ENCODE measurements around the gene PIK3IP1.

The PIK3IP1 gene

DNA sequence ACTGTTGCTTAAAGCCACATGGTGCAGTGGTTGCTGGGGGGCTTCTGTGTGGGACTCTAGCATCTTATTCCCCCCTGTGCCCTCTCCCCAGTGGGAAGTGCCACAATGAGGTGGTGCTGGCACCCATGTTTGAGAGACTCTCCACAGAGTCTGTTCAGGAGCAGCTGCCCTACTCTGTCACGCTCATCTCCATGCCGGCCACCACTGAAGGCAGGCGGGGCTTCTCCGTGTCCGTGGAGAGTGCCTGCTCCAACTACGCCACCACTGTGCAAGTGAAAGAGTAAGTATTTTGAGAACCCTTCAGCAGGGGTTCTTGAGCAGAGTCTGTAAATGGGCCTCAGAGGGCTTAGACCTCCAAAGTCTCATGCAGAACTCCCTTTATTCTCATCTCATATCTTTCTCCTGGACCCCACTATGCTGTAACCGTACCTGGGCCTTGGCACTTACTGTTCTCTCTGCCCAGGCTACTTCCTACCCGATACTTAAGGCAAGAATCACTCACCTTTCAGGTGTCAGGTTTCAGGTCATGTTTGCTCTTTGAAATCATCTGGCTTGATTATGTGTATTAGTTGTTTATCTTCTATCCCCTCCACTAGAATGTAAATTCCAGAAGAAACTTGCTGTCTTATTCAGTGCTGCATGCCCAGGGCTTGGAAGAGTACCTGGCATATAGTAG lies 32.4 kb downstream of the PIK3IP1 start:
- TF ChIP-seq, protein P1, sequence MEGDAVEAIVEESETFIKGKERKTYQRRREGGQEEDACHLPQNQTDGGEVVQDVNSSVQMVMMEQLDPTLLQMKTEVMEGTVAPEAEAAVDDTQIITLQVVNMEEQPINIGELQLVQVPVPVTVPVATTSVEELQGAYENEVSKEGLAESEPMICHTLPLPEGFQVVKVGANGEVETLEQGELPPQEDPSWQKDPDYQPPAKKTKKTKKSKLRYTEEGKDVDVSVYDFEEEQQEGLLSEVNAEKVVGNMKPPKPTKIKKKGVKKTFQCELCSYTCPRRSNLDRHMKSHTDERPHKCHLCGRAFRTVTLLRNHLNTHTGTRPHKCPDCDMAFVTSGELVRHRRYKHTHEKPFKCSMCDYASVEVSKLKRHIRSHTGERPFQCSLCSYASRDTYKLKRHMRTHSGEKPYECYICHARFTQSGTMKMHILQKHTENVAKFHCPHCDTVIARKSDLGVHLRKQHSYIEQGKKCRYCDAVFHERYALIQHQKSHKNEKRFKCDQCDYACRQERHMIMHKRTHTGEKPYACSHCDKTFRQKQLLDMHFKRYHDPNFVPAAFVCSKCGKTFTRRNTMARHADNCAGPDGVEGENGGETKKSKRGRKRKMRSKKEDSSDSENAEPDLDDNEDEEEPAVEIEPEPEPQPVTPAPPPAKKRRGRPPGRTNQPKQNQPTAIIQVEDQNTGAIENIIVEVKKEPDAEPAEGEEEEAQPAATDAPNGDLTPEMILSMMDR (IDR thresholded peaks at IDR 0.05), result no peak
- Histone ChIP-seq H3K4me2 (ENCODE audit: low read length) (no peak overlapping the region), H2AFZ (no peak overlapping the region), H3K9ac (no peak overlapping the region), H3K27ac (no peak overlapping the region), H3K9me3 (ENCODE audit: control insufficient read depth, low read length) (no peaks in the 10 kb centered on the region), H3K36me3 (ENCODE audit: control insufficient read depth, insufficient read depth, low read length) (no peaks in the 10 kb centered on the region), H3K4me1 (peaks cover 5% of the 10 kb centered on the region), H3K79me2 (peaks cover 5% of the 10 kb centered on the region), H3K27me3 (ENCODE audit: control insufficient read depth, insufficient read depth, low read length) (no peaks in the 10 kb centered on the region), H3K4me3 (ENCODE audit: low read depth, low read length) (no peak overlapping the region)

DNA sequence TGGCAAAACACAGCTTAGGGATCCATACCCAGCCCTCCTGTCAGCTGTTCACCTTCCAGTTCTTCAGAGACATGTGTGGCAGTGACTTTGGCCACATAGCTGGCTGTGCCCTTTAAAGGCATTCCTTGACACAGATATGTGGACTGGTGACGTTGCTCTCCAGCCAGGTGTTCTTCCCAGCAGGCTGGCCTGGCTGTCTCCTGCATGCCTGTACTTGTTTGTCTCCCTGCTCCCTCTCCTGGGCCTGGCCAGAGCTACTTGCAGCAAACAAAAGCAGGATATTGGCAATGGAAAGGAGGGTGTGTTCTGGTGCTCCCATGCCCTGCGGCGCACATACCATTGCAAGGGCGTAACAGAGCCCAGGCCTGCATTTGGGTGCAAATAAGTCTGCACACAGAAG lies 38.3 kb downstream of the PIK3IP1 start:
- no peaks in the 10 kb centered on the region for H3K36me3 ChIP-seq (ENCODE audit: control insufficient read depth, insufficient read depth, low read length)
- H3K9ac ChIP-seq, result no peak overlapping the region
- peaks cover 14% of the 10 kb centered on the region for H3K79me2 ChIP-seq
- peak overlapping the region; percentile 61 for H3K27ac ChIP-seq
- H3K27me3 ChIP-seq (ENCODE audit: control insufficient read depth, insufficient read depth, low read length), result no peaks in the 10 kb centered on the region
- H2AFZ ChIP-seq, result no peak overlapping the region
- TF ChIP-seq, protein P1 (IDR thresholded peaks at IDR 0.05), result no peak
- H3K4me3 ChIP-seq (ENCODE audit: low read depth, low read length), result no peak overlapping the region
- peaks cover 17% of the 10 kb centered on the region for H3K4me1 ChIP-seq
- no peaks in the 10 kb centered on the region for H3K9me3 ChIP-seq (ENCODE audit: control insufficient read depth, low read length)
- H3K4me2 ChIP-seq (ENCODE audit: low read length), result peak overlapping the region; percentile 21

DNA sequence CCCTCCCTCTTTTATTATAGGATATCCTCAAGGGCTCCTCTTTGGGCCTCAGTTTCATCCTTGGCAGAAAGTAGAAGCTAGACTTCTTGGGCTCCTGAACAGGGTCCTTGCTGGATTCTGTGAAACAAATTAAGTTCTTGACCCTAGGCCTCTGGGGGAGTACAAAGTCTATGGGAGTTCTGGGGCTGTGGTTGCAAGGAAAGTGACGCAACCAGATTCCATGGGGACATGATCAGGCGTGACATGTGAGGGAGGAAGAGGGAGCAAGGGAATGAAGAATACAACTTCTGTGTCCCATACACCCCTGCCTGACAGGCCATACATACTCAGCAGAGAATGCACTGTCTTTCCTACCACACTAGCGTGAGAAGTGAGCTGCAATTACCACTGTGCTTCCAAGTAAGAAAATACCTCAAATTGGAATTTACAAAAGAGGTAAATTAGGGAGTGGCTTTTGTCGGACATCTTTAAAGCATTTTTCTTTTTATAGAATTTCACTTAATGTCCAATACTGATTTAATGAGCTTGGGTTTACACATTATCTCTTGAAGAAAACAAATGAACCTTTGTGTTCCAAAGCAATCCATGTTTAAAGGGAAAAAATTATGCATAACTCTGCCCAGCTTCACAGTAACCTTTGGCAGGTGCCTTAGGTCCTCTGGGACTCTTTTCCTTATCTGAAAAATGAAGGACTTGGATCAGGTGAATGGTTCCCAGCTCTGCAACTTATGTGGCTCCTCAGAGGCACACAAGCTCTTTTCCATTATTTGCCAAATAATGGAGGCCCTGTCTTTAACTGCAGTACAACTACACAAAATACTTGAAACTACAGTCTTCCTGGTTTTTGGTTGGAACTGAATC lies 41.3 kb downstream of the PIK3IP1 start:
- Histone ChIP-seq H3K4me2 (ENCODE audit: low read length) (peak overlapping the region; percentile 73), H3K27ac (no peak overlapping the region), H3K36me3 (ENCODE audit: control insufficient read depth, insufficient read depth, low read length) (no peaks in the 10 kb centered on the region), H2AFZ (no peak overlapping the region), H3K4me1 (peaks cover 24% of the 10 kb centered on the region), H3K4me3 (ENCODE audit: low read depth, low read length) (no peak overlapping the region), H3K27me3 (ENCODE audit: control insufficient read depth, insufficient read depth, low read length) (no peaks in the 10 kb centered on the region), H3K79me2 (peaks cover 16% of the 10 kb centered on the region), H3K9me3 (ENCODE audit: control insufficient read depth, low read length) (no peaks in the 10 kb centered on the region), H3K9ac (no peak overlapping the region)
- TF ChIP-seq, protein P1 (IDR thresholded peaks at IDR 0.05), result no peak

DNA sequence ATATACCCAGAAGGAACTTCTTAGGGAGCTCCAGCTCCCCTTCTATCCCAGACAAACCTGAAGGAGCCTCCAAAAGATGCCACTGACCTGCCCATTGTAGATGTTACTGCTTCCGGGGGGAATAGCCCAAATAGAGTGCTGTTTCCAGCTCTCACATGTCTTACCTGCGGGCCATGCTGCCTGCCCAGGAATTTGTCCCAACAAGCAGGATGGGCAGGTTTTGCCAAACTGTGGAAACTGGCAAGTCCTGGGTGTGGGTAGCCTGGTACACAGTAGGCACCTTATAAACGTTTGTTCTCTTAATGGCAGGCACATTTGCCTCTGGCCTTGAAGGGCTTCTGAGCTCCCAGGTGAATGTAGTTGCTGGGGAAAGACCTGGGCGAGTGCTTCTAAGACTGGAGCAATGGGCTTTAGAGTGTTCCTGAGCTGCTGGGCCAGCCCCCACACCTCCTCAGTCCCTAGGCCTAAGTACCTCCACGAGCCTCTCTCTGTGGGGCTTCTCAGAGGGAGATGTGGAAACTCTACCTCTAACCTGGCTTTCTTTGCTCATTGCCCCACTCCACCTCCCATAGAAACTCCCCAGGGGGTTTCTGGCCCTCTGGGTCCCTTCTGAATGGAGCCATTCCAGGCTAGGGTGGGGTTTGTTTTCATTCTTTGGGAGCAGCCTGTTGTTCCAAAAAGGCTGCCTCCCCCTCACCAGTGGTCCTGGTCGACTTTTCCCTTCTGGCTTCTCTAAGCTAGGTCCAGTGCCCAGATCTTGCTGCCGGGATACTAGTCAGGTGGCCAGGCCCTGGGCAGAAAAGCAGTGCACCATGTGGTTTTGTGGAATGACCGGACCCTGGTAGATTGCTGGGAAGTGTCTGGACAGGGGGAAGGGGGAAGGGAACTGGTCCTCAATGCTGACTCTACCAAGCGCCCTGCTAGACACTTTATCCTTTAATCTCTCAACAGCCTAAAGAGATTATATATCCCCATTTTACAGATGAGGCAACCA lies 43.0 kb downstream of the PIK3IP1 start:
- Histone ChIP-seq H3K27ac (peak overlapping the region; percentile 84), H3K4me3 (ENCODE audit: low read depth, low read length) (peak overlapping the region; percentile 75), H3K9me3 (ENCODE audit: control insufficient read depth, low read length) (no peaks in the 10 kb centered on the region), H3K9ac (no peak overlapping the region), H3K4me2 (ENCODE audit: low read length) (peak overlapping the region; percentile 73), H3K4me1 (peaks cover 23% of the 10 kb centered on the region), H3K27me3 (ENCODE audit: control insufficient read depth, insufficient read depth, low read length) (no peaks in the 10 kb centered on the region), H2AFZ (no peak overlapping the region), H3K36me3 (ENCODE audit: control insufficient read depth, insufficient read depth, low read length) (no peaks in the 10 kb centered on the region), H3K79me2 (peaks cover 24% of the 10 kb centered on the region)
- TF ChIP-seq, protein P1 (IDR thresholded peaks at IDR 0.05), result no peak

Data from parathyroid adenoma (tissue), 2 donors.